RWPE2 (cell line): Measurements from ENCODE around the gene TAS2R38.

ENCODE experiments used
- ATAC-seq: fragments of 200-7000 bp; cut with Tn5 transposase; 3 replicates; pipeline ENCODE4 v1.9.1; 2021; ENCODE audit warnings: low read depth
- DNase-seq: peaks from one replicate; pipeline ENCODE4 v3.0.0-alpha.2; 2020; ENCODE audit warnings: low spot score
- H3K27ac ChIP-seq: fragments of 450-650 bp; 2 replicates; pipeline ENCODE4 v1.5.1; 2017; ENCODE audit warnings: mild to moderate bottlenecking; ENCODE audit not compliant: poor library complexity, severe bottlenecking
- H3K27me3 ChIP-seq: fragments of 250-450 bp; sonication (Bioruptor Pico); 2 replicates; pipeline ENCODE4 v1.5.1; 2021; ENCODE audit warnings: mild to moderate bottlenecking, moderate library complexity; ENCODE audit not compliant: insufficient read depth, poor library complexity, severe bottlenecking
- H3K36me3 ChIP-seq: fragments of 250-450 bp; sonication (Bioruptor Pico); 2 replicates; pipeline ENCODE4 v1.5.1; 2020; ENCODE audit warnings: low read depth, mild to moderate bottlenecking, moderate library complexity
- H3K4me1 ChIP-seq: fragments of 250-450 bp; sonication (Bioruptor Pico); 2 replicates; pipeline ENCODE4 v1.5.1; 2021; ENCODE audit warnings: mild to moderate bottlenecking, moderate library complexity; ENCODE audit not compliant: insufficient read depth, poor library complexity, severe bottlenecking
- H3K4me3 ChIP-seq: fragments of 250-450 bp; sonication (Bioruptor Pico); 2 replicates; pipeline ENCODE4 v1.5.1; 2021; ENCODE audit warnings: mild to moderate bottlenecking, moderate library complexity; ENCODE audit not compliant: severe bottlenecking
- H3K9me3 ChIP-seq: fragments of 250-450 bp; sonication (Bioruptor Pico); 2 replicates; pipeline ENCODE4 v1.5.1; 2021; ENCODE audit warnings: mild to moderate bottlenecking, moderate library complexity; ENCODE audit not compliant: severe bottlenecking
- CTCF ChIP-seq: fragments of 450-650 bp; IDR thresholded peaks from one replicate; pipeline ENCODE4 v1.5.1; 2017; ENCODE audit warnings: mild to moderate bottlenecking, moderate library complexity; ENCODE audit not compliant: poor library complexity, severe bottlenecking

Gene TAS2R38

GRCh38 chr7:141949911-141950310 lies 23.7 kb downstream of the TAS2R38 start:
- Histone ChIP-seq H3K27ac (no peak overlapping the region), H3K27me3 (no peaks in the 10 kb centered on the region), H3K9me3 (no peaks in the 10 kb centered on the region), H3K36me3 (no peaks in the 10 kb centered on the region), H3K4me3 (no peak overlapping the region), H3K4me1 (peaks cover 9% of the 10 kb centered on the region)
- ATAC-seq (no peak), DNase-seq (no peak)
- no peak for TF ChIP-seq CTCF

- Histone ChIP-seq H3K36me3 (no peaks in the 10 kb centered on the region), H3K9me3 (no peaks in the 10 kb centered on the region), H3K27ac (no peak overlapping the region), H3K27me3 (no peaks in the 10 kb centered on the region), H3K4me1 (peaks cover 12% of the 10 kb centered on the region), H3K4me3 (no peak overlapping the region)
- ATAC-seq (no peak), DNase-seq (no peak)
- TF ChIP-seq CTCF, result no peak
Measured at GRCh38 chr7:141949451-141949850, 24.1 kb downstream of the TAS2R38 start.

- Histone ChIP-seq H3K9me3 (no peaks in the 10 kb centered on the region), H3K27me3 (no peaks in the 10 kb centered on the region), H3K4me1 (peaks cover 12% of the 10 kb centered on the region), H3K36me3 (no peaks in the 10 kb centered on the region), H3K27ac (no peak overlapping the region), H3K4me3 (no peak overlapping the region)
- ATAC-seq (no peak), DNase-seq (no peak)
- no peak for TF ChIP-seq CTCF
Measured at GRCh38 chr7:141949021-141949420, 24.6 kb downstream of the TAS2R38 start.

- no peaks in the 10 kb centered on the region for H3K27me3 ChIP-seq
- TF ChIP-seq CTCF, result no peak
- peaks cover 12% of the 10 kb centered on the region for H3K4me1 ChIP-seq
- no peak for DNase-seq
- H3K4me3 ChIP-seq, result no peak within 1 kb of the TSS
- H3K36me3 ChIP-seq, result no peaks in the 10 kb centered on the region
- ATAC-seq, result no peak
- H3K27ac ChIP-seq, result peak within 1 kb of the TSS; percentile 32
- peaks cover 2% of the 10 kb centered on the region for H3K9me3 ChIP-seq
Measured at GRCh38 chr7:141946796-141947195, 26.8 kb downstream of the TAS2R38 start, which contains the start of gene CLEC5A. TSS of gene CLEC5A (minus strand) at chr7:141946974. CDS start at chr7:141946292, 682 bp downstream.

- Histone ChIP-seq H3K27me3 (no peaks in the 10 kb centered on the region), H3K4me3 (no peak overlapping the region), H3K9me3 (peaks cover 2% of the 10 kb centered on the region), H3K4me1 (peaks cover 12% of the 10 kb centered on the region), H3K36me3 (no peaks in the 10 kb centered on the region), H3K27ac (peak overlapping the region; percentile 32)
- ATAC-seq (peak; percentile 98), DNase-seq (no peak)
- no peak for TF ChIP-seq CTCF
Measured at GRCh38 chr7:141945356-141945755, 28.2 kb downstream of the TAS2R38 start.
